Stimulated activated CD8-positive, alpha-beta memory T cell treated with anti-CD3 and anti-CD28 coated beads, Interleukin-12 subunit alpha, Interleukin-12 subunit beta, amount 100 ng/mL, for 24 hours (primary cell): ENCODE results near the gene PBXIP1.

Experiments used
- DNase-seq: peaks from one replicate; pipeline ENCODE4 v3.0.0-alpha.2; 2020; ENCODE audit errors: extremely low read depth

PBXIP1 gene

DNA sequence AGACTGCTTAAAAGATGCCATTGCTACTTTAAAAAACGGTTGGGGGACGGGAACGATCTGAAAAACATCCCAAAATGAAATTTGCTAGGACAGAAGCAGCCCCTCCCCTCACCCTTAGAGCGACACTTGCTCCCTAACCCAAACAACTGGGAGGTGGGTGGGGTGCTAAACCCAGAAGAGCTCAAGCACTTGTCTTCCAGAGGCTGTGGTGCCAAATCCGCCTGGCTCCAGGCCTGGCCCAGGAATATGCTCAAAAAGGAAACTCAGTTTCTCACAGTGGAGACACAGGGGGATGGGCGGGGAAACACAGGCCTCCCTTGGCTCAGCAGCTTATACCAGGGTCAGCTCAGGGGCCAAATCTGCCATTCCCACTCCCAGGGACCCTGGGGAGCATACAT lies 644 bp upstream of the PBXIP1 start:
- DNase-seq = no peak

DNA sequence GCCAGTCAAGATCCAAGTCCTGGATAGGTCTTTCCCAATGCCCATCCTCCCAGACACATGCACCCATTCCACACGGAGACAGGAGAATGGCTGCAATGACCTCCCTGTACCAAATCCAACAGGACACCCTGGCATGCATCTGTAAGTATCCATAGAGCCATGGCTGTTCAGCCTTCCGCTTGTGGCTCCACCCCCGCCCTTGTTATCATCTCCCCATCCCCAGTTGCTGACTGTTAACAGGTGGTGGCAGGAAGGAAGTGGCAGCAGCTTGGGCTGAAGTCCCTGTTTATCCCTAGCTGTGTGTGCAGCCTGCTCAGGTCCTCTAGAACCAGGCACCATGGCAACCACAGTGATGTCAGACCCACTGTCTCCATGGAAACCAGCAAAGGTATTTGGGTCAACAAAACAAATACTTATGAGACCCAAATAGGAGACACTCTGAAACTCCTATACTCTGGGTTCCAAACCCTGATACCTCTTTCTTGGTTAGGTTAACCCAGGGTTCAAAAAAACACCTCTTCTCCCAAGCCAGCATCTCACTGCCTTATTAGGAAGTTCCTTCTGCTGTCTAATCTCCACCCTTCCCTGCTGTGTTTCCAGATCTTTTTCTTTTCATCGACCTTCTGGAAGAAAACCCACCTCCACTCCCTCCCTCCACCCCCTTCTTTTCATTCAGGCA lies 721 bp downstream of the PBXIP1 start:
- peak; percentile 49 for DNase-seq

DNA sequence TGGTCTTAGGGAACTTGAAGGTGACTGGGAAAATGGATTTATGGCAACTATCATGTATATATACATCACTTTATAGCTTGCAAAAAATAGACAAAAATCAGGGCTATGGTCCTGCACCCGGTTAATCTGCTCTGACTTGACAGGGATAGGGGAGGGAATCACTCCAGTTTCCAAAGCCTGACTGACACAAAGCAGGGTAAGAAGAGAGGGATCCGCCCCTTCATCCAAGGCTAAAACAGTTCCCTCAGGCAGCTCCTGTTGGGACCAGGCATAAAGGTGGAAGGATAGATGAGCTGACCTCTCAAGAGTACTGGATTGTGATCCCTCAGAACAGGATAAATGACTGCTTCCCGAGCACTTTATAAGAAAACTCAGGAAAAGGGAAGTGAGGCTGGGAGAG lies 1.4 kb downstream of the PBXIP1 start:
- no peak for DNase-seq

DNA sequence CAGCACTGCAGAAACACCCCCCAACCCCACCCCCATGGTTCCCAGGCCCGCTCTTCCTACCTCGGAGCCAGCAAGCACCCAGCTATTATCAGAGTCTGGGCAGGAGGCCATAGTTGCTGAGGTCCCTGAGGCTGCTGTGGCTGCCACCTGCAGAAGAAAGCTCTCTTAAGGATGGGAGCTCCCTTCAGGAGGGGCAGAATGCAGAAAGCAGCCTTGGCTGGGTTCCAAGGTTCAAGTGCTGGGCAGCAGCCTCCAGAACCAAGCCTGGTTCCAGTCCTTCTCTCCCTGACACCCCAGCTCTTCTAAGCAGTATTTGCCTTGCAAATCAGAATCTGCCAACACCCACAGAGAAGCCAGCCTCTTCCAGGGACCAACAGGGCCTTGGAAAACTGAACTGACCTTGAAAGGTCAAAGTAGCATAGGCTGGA lies 2.3 kb downstream of the PBXIP1 start:
- DNase-seq = no peak

DNA sequence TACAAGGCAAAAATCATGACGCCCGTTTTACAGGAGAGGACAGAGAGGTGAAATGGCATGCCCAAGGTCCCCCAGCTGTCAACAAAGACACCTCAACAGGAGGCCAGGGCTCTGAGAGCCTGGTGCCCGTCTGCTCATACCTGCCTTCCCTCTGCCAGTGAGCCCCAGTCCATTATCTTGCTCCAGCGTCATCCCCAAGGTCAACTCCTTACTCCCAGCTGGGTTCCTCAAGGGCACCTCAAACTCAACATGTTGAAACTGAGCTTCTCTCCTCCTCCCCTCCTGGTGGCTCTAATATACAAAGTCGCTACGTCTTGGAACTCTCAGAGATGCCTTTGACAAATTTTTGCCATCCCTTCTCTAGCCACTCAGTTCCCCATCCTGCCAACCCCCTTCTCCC lies 3.2 kb downstream of the PBXIP1 start:
- no peak for DNase-seq

DNA sequence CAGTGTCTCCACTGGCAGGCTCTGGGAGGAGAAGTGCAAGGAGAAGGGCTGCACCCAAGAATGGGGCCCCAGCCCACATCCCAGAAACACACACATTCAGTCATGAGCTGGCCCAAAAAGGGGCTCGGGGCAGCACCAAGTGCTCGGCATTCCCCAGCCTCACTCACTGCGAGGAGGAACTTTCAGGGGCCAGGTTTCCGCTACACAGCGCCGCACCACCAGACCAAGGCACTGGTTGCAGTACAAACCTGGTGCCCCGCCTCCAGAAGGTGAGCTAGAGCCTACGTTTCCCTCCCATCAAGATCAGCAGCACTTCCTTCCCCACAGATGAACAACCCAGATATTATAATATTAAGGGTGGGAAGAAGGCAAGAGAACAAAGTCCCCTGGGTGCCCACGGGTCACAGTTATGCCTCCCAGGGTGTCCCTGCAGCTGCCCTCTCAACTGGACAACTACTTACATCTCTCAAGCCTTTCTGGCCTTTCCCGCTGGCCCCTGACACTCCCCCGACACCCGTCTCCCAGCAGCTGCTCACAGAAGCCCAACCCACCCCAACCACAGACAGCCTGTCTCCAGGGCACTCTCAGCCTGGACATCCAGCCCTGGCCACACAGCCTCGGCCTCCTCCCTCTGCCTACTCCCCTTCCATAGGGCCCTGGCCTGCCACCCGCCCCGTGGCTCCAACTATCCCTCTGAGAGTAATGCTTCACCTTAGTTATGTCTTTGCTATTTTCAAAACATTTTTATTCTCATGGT lies 3.8 kb downstream of the PBXIP1 start:
- DNase-seq = no peak

DNA sequence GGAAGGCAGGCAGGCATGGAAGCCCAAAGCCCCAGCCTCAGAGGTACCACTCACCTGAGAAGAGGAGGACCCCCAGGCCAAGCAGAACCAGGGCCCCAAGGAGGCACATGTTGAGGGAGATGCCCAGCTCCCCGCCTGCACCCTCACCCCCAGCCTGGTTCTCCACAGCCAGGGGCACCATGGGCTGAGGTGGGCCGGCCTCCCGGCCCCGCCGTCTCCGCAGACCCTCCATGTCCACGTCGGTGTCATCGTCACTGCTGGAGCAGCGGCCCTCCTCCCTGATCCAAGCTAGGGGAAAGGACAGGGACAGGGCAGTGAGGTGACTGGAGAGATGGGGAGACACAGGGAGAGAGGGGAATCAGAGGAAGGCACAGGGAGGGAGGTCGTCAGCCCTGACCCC lies 7.8 kb downstream of the PBXIP1 start:
- no peak for DNase-seq

DNA sequence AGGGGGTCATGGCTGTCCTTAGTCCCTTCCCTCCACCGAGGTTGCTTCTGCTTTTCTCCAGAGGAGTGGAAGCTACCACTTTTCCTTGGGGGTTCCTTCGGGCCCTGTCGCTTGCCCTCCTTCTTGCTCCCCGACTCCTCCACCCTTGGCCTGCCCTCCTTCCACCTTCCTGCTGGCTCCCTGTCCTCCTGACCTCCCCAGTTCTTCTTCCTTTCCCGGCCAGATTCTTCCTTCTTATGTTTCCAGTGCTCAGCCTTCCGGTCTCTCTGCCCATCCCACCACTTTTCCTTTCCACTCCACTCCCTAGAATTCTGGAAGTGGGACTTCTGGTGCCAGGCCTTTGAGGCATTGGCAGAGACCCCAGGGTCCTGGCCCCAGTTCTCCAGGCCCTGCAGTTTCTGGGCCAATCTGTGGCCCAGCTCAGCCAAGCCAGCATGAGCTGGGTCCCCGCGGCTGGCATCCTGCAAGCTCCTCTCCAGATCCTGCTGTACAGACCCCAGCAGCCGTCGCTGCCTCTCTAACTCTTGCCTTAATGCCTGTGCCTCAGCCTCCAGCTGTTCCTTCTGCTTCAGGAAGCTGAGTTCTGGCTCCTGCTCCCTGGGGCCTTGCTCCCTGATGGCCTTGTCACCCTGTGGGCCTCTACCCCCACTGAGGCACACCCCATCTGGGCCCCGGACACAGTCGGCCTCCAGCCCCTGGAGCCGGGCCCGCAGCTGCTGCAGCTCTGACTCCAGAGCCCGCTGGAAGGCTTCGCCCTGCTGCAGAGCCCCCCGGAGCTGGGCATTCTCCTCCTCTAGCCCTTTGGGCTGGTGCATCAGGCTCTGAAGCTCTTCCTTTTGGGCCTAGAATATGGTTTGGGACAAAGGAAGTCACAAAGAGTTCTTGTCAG lies 9.7 kb downstream of the PBXIP1 start:
- no peak for DNase-seq

DNA sequence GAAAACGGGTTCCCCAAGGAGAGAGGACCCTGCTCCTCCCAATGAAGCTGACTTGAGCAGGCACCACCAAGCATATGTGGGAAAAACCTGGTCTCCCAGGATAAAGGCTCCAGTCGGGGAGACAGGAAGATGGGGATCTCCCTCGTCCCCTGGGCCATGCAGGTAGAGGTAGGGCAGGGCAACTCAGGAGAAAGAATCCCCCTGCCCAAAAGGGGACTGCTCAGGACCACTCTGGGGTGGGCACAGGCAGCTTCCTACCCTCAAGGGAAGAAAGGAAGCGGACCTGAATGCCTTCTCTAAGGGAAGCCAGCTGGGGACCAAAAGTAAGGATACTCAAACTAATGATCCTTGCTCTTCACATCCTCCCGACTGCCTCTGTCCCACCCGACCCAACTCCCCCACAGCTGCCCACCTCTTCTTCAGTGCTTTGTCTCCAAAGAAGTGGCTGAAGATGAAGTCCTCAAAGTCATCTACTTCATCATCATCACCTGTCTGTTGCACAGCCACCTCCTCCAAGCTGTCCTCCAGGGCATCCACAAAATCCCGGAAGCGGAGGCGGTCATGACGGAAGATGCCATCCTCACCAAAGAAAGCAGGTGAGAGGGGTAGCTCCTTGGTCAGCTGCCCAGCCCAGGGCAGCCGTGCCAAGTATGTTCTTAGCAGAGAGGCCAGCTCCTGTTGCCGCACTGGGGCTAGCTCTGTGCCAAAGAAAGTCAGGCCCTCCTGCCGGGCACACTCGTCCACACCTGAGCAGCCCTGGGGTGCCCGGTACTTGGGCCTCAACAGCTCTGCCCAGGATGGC lies 10.5 kb downstream of the PBXIP1 start:
- no peak for DNase-seq

DNA sequence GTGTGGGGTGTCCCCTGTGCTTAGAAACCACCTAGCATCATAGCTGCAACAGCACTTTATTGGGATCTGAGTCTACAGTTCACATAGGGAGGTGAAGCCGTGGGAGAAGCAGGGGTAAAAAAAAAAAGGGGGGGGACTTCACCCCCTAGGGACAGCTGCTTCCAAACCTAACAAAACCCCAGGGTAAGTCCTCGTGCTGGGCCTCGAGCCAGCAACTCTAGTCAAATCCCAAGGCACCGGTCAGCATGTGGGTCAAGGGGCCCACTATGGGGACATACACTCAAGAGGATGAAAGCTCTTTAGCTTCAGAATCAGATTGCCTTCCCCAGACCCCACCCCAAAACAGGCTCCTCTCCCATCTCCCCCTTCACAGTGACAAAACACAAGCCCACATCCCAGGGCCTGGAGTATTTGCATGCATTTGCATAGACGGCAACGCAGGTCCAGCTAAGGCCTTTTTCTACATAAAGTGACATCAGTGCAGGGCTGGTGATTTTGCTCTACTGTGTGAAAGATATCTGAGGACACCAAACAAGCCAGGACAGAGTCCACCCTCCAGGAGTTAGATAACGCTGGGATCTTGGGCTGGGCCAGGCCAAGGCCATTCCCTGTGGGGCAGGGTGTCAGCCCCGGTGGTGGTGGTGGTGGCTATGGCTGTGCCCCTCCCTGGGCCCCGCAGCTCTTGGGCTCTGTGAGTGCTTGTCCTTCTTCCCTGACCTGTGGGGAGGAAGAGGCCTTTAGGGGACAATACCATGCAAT lies 11.3 kb downstream of the PBXIP1 start:
- no peak for DNase-seq

DNA sequence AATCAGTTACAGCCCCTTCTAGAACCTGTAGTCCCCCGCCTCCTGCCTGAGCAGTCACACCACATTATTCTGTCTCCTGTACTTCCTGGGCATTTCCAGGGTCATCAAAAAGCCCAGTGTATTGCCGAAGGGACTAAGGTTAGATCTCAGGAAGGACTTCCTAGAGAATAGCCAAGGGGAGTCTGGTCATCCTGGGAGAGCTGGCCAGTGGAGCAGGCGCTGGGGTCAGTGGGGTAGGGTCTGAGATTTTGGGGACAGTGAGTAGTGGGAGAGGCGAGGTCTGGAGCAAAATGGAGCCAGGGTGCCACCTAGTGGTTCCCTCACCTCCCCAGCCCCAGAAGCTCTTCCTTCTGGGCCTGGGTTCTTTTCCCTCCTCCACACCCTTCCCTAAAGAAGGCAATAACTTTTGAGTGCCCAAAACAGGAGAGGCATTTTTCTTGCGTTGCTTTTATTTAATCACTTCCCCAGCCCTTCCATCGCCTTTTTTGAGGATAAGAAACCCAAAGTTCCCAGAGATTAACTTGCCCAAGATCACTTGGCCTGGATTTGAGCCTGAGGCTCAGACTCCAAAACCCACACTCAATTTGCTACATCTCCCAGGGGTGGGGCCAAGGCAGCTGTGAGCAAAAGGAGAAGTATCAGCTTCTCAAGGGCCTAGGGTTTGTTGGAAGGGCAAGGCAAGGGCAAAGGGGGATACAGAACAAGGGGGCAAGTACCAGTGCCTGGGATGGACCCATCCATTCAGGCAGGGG lies 12.1 kb downstream of the PBXIP1 start:
- DNase-seq = no peak

DNA sequence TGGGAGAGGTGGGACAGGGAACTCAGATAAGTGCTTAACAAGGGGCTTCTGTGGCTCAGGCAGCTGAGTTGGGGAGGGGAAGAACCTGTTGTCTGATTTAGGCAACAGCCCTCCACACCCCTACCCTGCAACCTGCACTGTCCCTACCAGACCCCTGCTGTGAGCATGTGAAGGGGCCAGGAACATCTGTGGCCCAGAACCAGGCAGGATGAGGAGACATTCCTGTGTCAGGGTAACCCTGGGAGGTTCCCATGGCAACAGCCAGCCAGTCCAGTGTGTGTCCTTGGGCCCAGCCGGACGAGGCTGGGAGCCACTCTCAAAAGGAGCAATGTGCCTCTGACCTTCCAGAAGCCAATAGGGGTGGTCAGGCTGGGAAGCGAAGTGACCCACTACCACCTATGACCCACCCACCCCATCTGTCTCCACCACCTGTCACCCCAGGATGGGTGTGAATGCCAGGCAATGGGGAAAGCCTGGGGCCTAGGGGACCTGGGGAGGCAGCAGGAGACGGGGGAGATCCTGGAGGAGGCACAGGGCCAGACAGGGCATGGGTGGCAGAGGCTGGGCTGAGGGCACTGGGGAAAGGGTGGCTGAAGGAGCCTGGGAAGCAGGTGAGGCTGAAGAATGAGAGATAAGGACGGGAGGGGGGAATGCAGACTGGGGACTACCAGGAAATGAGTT lies 14.4 kb downstream of the PBXIP1 start:
- DNase-seq = no peak

DNA sequence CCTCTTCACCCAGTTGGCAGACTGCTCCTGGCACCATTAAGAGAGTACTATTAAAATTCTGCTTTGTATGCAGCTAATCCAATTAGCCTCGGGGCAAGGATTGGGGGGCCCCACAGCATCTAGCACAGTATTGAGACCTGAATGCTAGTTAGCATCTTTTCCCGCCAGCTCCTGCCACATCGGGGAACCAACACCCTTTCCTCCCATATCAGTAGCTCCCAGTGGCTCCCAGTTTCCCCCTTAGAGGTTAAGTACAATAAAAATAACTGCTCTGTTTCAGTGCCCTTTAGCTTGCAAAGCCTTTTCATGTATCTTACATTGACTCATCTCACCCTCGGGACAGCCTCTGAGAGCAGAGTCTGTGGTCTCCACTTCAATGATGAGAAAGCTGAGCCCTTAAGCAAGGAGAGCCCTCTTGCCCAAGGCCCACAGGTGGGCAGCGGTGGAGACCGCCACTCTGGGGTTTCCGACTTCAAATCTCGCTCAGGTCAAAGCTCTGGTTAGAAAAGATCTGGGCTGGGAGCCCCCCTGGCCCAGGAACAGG lies 15.2 kb downstream of the PBXIP1 start:
- no peak for DNase-seq

DNA sequence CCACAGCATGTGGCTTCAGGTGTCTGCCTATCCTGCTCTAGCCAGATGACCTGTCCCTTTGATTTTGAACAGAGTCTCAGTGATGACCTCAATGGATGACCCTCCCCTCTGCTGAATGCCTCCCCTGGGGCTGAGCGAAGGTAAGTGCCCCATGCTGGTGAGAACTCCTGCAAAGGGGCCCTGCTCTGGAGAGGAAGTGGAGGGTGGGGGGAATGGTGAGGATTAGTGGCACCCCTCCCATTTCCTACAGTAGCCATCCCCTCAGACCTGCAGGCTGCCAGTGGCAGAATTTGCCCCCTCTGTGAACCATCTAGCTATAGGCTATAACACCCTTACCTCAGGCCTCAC lies 15.7 kb downstream of the PBXIP1 start:
- DNase-seq = no peak

DNA sequence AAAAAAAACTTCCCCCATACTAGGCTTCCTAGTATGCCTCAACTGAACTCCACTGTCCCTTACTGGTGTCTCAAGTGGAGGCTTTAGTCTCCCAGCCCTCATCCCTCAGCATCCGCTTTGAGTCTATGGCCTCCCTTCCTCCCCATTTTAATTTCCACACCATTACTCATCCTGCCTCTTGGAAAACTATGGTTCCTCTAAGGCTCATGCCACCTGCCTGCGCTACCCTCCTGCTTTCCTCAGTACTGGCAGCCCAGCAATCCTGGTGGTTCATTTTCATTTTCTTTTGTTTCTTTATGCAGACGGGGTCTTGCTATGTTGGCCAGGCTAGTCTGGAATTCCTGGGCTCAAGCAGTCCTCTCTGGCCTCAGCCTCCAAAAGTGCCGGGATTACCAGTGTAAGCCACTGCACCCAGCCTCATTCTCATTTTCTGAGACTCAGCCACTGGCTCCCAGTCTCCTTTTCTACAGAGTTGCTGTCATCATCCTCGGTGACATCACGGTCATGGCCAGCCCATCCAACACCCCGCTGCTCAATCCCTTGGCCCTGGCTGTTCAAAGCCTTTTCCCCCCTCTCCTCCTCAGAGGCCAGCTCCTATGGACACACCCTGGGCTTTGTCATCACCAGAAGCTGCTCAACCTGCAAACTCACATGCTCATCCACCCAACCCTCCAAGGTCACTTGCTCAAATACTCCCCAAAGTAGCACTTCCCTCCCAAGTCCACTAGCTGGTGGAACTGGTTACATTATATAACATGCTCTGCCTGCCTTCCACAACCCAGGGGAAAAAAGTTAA lies 17.1 kb downstream of the PBXIP1 start:
- DNase-seq = no peak

DNA sequence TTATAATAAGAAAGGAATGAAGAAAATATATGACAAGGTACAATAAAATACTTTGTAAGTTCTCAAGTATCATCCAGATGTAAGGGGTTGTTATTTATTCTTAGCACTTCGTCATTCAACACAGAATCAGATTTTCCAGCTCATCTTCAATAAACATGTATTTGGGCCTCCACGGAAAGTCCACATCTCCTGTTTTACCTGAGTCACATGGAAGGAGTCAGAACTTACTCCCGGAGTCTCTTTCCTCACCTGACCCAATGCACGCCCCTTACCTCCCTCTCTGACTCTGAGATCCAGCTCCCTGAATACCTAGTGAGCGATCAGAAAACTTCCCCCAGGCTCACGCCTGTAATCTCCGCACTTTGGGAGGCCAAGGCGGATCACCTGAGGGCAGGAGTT lies 17.9 kb downstream of the PBXIP1 start:
- no peak for DNase-seq

DNA sequence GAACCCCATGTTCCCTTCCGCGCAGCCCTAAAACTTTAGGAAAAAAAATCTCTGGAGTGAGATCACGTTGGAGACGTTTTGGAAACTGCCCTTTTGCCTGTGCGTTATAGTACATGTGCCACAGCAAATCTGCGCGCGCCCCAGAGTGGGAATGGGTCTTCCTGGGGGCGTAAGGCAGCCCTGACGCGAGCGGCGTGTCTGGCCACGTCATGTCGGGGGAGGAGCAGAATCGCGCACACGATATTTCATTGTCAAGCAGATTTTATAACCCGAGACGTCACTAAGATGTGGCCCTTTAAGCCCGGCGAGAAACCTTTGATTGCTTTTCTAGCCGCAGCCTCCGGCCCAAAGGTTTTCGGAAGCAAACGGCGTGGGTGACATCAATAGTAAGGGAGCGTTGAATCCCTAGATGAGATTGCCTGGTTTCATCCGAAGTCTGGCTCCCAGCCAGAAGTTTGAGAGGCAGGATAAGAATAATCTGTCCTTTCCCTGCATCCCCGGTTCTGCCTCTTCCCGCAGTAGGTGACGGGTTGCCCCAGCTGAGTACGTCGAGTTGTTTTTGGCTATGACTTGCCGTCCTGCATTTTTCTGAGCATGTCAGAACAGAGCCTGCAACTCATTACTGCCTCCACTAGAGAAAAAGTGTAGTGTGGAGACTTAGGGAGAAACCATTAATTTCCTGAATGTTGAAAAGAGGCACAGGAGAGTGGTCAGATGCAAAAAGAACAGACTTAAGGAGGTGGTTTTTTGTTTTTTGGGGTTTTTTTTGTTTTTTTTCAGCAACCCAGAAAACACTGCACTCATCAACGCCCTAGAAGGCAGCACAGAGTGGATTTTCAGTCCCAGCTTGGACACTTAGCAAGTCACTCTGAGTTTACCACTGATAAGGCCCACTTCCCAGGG lies 18.6 kb downstream of the PBXIP1 start:
- peak; percentile 78 for DNase-seq
